ENCODE results near the gene RBM20.

- TF ChIP-seq CTCF (IDR thresholded peaks at IDR 0.05) (no peak; the same call in 1 of the 2 replicates), SIN3A (IDR thresholded peaks at IDR 0.05; ENCODE audit: borderline replicate concordance, insufficient read depth, low read depth, low read length) (no peak)
Measured at GRCh38 chr10:110648692-110649346, 4.7 kb downstream of the RBM20 start.

Measured in Panc1 (cell line).